Effector CD4-positive, alpha-beta T cell (primary cell): ENCODE results near the gene PTPN20.

Experiments
- DNase-seq: peaks from one replicate; pipeline ENCODE4 v3.0.0-alpha.2; 2020

Gene PTPN20

GRCh38 chr10:47022311-47023131 is 111.3 kb downstream of the PTPN20 start:
- DNase-seq = no peak

GRCh38 chr10:47023237-47024045 is 112.2 kb downstream of the PTPN20 start:
- no peak for DNase-seq

- no peak for DNase-seq
These were observed 112.8 kb downstream of the PTPN20 start for GRCh38 chr10:47024046-47024322.

GRCh38 chr10:47024399-47025252 is 113.4 kb downstream of the PTPN20 start:
- DNase-seq = peak; percentile 47

DNA sequence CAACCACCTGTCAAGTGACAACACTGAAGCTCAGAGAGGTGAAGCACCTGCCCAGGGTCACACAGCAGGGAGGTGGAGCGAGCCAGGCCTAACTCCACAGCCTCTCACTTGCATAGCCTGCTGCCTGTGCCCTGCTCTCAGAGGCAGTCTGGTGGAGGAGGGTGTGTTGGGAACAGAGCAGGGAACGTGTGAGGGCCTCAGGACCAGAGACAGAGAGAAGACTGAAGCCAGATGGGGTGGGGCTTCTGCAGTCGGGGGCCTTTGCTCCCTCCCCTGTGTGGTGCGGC is 114.0 kb downstream of the PTPN20 start:
- DNase-seq = no peak

- no peak for DNase-seq
These were observed 114.5 kb downstream of the PTPN20 start for GRCh38 chr10:47025540-47026300.

DNA sequence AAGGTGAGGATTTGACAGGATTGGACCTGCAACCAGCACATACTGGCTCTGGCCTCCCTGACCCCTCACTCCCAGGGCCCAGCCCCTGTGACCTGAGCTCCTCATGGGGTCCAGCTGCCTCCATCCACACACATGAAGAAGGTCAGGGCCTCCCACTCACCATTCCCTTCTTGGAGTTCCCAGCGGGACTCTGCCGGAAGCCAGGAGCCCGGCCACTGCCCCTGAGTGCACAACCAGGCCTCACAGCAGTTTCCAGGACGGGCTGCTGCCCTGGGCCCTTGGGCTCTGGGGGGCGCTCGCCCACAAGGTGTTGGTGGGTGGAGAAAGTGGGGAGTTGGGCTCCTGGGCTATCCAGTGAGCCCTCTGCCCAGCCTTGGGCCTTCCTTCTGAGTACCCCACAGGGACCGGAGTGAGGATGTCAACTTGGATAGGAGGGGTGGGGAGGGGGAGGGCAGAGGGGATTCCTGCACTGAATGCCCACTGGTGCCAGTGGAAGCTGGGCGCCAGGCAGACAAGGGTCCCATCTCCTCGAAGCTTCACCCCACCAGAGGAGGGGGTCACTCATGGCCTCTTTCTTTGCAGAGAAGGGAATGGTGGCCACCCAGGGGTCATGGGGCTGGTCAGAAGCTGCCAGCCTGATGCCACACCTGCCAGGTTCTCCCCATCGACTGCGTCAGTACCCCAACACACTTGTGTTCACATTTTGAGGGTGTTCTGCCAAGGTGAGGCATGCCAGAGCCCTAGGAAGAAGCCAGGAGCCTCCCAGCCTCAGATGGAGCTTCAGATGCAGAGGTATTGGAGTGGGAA is 115.3 kb downstream of the PTPN20 start:
- DNase-seq = no peak

GRCh38 chr10:47027108-47027783 is 116.0 kb downstream of the PTPN20 start:
- no peak for DNase-seq

GRCh38 chr10:47027784-47028260 is 116.6 kb downstream of the PTPN20 start:
- no peak for DNase-seq

- no peak for DNase-seq
These were observed 117.2 kb downstream of the PTPN20 start for GRCh38 chr10:47028466-47028865.

- DNase-seq = no peak
These were observed 118.2 kb downstream of the PTPN20 start for GRCh38 chr10:47029181-47030009.

- no peak for DNase-seq
These were observed 119.0 kb downstream of the PTPN20 start for GRCh38 chr10:47030191-47030703.

- DNase-seq = no peak
These were observed 120.1 kb downstream of the PTPN20 start for GRCh38 chr10:47031211-47031900.

GRCh38 chr10:47031901-47032465 is 120.8 kb downstream of the PTPN20 start:
- no peak for DNase-seq

DNA sequence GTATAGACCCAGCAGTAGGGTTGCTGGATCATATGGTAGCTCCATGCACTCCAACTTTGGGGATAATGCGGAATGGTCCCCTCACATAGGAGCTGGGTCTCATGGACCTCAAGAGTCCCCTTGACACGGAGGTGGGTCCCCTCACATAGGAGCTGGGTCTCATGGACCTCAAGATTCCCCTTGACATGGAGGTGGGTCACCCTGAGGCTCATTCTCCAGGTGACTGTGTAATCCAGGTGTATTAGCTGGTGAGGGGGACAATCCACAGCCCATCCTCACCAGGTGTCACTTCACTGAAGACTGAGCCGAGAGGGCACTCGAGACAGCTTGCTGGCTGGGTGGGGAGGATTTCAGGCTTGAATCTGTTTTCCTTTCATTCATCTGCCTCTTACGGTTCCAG is 121.9 kb downstream of the PTPN20 start:
- no peak for DNase-seq

- DNase-seq = no peak
These were observed 122.5 kb downstream of the PTPN20 start for GRCh38 chr10:47033541-47034270.

- no peak for DNase-seq
These were observed 123.3 kb downstream of the PTPN20 start for GRCh38 chr10:47034441-47035051.
